Epithelial cell of alveolus of lung (primary cell): ENCODE measurements around the gene KNSTRN. TPM values are rescaled to one million over a fixed set of nuclear protein-coding genes. Genes with fewer than 3 reads are reported as not detected.

ENCODE experiments used
- total RNA-seq: library from RNA; depleted of rRNA; stranded (reverse); fragments of >200 nt; gene quantifications from 2 replicates; pipeline ENCODE4 v1.2.1, GENCODE V29; 2015

KNSTRN gene, protein sequence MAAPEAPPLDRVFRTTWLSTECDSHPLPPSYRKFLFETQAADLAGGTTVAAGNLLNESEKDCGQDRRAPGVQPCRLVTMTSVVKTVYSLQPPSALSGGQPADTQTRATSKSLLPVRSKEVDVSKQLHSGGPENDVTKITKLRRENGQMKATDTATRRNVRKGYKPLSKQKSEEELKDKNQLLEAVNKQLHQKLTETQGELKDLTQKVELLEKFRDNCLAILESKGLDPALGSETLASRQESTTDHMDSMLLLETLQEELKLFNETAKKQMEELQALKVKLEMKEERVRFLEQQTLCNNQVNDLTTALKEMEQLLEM
- total RNA-seq = 26.0 and 32.6 TPM in 2 replicates

DNA sequence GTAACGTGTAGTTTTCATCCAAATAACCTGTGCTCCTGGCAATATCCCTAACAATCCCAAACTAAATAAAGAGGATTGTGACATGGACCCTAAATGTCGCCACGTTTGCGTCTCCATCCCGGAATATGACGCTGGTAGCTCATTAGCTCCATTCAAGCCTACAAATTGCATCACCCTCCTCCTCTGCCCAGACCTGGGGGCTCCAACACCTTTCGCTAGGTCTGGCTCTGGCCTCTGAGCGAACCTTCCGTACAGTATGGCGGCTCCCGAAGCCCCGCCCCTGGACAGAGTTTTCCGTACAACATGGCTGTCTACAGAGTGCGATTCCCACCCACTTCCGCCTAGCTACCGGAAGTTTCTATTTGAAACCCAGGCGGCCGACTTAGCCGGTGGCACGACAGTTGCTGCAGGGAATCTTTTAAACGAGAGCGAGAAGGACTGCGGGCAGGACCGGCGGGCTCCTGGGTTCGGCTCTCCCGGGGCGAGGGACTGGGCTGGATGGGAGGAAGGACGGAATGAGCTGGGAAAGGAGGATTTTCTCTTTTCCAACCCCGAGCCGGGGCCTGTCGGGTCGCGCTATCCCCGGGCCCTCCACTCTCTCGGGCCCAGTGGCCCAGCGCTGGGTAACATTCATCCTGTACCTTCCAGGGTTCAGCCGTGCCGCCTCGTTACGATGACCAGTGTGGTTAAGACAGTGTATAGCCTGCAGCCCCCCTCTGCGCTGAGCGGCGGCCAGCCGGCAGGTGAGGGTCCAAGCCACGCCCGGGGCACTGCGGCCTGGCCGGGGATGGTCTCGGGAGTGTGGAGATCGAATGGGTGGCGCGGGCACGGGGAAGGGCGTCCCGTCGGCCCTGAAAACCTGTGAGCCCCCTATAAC is at the start of gene KNSTRN:
KNSTRN (plus strand) TSS at position 142 of the 877 bp plus-strand sequence; CDS start at position 257, 115 bp downstream.

DNA sequence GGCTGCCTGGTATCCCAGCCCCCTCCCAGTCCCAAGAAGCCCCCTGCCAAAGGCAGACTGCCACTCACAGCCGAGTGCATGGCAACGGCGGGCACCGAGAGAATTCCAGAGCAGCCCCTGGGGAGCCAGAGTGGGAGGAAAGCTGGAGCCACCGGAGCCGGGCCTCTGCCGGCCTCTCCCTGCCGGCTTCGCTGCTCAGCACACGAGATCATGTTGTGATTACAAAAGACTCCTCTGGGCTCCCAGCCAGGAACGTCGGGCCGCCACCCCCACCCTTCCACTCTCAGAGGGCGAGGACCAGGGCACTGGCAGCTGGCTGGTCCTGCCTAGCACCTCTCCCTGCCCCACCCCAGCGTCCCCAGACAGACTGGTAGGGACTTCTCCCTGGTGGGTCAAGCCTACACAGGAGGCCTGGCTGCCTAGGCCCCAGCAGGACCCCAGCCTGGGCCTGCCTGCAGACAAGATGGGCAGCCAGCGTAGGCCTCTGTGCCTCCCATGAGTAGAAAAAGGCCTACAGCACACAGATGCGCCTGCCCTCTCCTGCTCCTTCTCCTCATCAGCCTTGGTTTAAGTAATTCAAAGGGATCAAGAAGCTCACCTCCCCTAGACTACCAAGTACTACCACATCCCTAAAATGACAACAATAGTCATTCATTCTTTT is 41.7 kb upstream of the KNSTRN start, which contains the start of gene CCDC9B:
CCDC9B (minus strand) TSS at position 200 of the 661 bp plus-strand sequence; CDS start at position 80, 120 bp downstream.

DNA sequence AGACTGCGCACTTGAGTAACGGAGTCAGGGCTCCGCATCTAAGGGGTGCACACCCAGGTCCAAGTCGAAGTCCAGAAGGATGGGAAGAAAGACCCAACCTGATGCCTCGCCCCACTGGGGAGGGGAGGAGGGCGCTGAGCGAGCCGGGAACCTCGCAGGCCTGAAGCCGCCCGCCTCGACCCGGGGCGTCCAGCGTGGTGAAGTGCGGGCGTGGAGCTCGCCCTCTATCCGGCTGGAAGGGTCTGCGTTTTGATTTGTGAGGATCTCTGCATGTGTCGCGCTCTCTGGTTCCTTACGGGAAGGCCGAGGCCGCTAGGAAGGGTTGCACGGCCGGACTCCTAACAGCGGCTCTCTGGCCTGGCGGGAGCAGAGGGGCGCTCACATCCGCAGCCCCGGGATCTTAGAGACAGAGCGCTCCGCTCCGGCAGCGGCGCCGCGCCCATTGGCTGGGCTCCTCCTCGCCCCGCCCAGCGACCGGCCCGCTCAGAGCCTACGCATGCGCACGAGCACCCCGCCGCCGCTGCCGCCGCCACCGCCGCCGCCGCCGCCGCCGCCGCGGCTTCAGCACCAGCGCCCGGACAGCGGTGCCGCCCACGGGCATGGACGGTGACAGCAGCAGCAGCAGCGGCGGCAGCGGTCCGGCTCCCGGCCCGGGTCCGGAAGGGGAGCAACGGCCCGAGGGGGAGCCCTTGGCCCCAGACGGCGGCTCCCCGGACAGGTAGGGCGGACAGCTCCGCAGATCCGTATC is 24.6 kb upstream of the KNSTRN start, which contains the start of gene DISP2:
DISP2 (plus strand) TSS at position 497 of the 748 bp plus-strand sequence; CDS start at position 600, 103 bp downstream.

DNA sequence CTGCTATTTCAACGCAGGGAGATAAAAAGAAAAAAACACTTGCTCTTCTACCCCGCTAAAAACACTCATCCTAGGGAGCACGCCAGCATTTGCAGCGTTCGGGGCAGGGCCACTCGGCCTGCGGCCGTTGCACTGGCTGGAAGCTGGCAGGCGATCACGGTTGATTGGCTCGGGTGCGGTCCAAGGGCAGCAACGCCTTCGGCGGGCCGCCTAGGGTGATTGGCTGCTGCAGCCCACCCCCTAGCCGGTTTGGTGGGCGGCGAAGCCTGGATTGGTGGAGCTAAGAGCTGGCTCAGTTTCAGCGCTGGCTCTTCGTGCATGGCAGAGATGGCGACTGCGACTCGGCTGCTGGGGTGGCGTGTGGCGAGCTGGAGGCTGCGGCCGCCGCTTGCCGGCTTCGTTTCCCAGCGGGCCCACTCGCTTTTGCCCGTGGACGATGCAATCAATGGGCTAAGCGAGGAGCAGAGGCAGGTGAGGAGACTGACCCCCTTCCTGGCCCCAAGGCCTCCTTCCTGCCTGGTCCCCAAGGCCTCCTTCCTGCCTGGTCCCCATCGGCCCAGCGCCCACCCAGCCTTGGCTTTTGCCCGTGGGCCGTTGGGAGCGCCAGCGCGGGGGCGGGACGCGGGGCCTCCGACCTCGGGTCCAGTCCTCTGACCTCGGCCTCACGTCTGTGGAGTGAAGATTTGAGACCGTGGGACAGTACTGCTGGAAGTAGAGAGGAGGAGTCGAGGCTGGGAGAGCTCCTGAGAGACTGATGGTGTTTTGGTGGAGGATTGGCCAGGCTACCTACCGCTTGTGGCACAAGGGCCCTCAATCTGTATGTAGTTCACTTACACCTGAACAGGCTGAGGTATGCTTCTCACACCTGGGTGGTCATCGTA is 23.2 kb downstream of the KNSTRN start, which contains the start of gene IVD:
IVD (plus strand) TSS at position 295 of the 881 bp plus-strand sequence; CDS start at position 328, 33 bp downstream.

DNA sequence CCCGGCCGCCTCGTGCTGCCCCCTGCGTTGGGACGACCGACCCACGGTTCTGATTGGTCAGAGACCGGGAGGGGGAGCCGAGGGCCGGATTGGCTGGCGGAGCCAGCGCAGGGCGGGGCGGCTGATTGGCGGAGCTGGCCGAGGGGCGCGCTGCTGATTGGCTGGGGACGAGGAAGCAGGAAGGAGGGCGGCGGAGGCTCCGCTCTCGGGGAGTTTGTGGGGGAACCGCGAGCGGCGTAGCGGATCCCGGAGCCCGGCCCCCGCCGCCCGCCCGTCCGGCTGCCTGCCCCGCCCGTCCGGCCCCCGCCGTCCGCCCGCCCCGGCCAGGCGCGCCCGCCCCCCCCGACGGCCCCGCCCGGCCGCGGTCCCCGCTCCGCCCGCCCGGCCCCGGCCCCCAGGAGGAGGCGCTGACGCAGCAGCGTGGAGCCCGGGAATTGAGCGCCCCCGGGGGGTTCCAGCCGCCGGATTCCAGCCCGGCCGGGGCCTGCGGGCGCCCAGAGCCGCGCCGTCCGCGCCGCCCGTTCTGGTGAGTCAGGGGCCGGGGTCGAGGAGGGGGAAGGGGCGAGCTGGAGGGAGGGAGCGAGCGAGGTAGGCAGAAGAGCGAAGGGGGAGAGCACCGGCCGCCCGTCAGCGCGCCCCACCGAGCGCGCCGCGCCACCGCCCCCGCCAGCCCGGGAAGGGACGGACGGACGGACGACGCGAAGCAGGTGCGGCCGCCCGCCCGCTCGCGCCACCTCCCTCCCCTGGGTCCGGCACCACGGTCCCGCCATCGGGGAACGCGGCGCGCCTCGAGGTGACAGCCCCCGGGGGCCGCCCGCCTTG is 58.4 kb downstream of the KNSTRN start, which contains the start of gene BAHD1:
BAHD1 (plus strand) TSS at position 211 of the 822 bp plus-strand sequence. CDS start 17,512 bp downstream, outside the sequence.

Other genes with a start within 250 kb of the KNSTRN start
- 10.3 and 18.2 TPM in 2 replicates for gene BUB1B, start 221.7 kb upstream of the KNSTRN start, total RNA-seq
- gene PAK6, start 143.7 kb upstream of the KNSTRN start, total RNA-seq = 0.13 TPM in 1 of 2 replicates, not detected in the other
- not detected in 2 replicates for gene ANKRD63, start 99.7 kb upstream of the KNSTRN start, total RNA-seq
- 0.52 TPM in 1 of 2 replicates, not detected in the other for gene PLCB2, start 74.8 kb upstream of the KNSTRN start, total RNA-seq
- gene INAFM2, start 59.0 kb upstream of the KNSTRN start, total RNA-seq = 10.7 and 12.2 TPM in 2 replicates
- gene CCDC9B, start 41.8 kb upstream of the KNSTRN start, total RNA-seq = 2.3 and 3.0 TPM in 2 replicates
- not detected in 2 replicates for gene PHGR1, start 31.7 kb upstream of the KNSTRN start, total RNA-seq
- 0.08 and 0.13 TPM in 2 replicates for gene DISP2, start 24.5 kb upstream of the KNSTRN start, total RNA-seq
- gene IVD, start 23.1 kb downstream of the KNSTRN start, total RNA-seq = 30.5 and 32.3 TPM in 2 replicates
- 9.8 and 10.5 TPM in 2 replicates for gene BAHD1, start 58.2 kb downstream of the KNSTRN start, total RNA-seq
- gene CHST14, start 88.3 kb downstream of the KNSTRN start, total RNA-seq = 29.5 and 41.4 TPM in 2 replicates
- gene CCDC32, start 182.3 kb downstream of the KNSTRN start, total RNA-seq = 26.5 and 49.1 TPM in 2 replicates
- gene RPUSD2, start 186.6 kb downstream of the KNSTRN start, total RNA-seq = 9.2 and 14.9 TPM in 2 replicates
- gene KNL1, start 211.5 kb downstream of the KNSTRN start, total RNA-seq = 7.9 and 16.4 TPM in 2 replicates